GM10266 (cell line): ENCODE results near the gene BEST2.
"Not testable (repeated sequence)": the region's sequence is repeated elsewhere in the genome, so short reads cannot be mapped to it uniquely, and the experiment has no call there.

Experiments used
- DNase-seq: peaks from one replicate; pipeline ENCODE4 v3.0.0; 2012; ENCODE audit errors: extremely low spot score
- CTCF ChIP-seq: IDR thresholded peaks from 2 replicates; pipeline ENCODE4 v1.5.1; 2012; ENCODE audit warnings: mild to moderate bottlenecking, low read depth; ENCODE audit not compliant: control insufficient read depth, insufficient read depth; ENCODE audit errors: missing control alignments

The BEST2 gene

GRCh38 chr19:12751635-12752034 lies at the start of gene BEST2:
TSS of gene BEST2 (plus strand) at chr19:12751791. CDS start at chr19:12752593, 802 bp downstream.
- no peak for DNase-seq
- TF ChIP-seq CTCF, result no peak

GRCh38 chr19:12703046-12703445 lies 48.5 kb upstream of the BEST2 start:
- TF ChIP-seq CTCF, result no peak
- DNase-seq, result no peak

- TF ChIP-seq CTCF, result no peak
- DNase-seq, result no peak
Measured at GRCh38 chr19:12705169-12705568, 46.4 kb upstream of the BEST2 start.

GRCh38 chr19:12705654-12706331 lies 45.8 kb upstream of the BEST2 start:
- no peak for TF ChIP-seq CTCF
- DNase-seq, result no peak

- no peak for DNase-seq
Measured at GRCh38 chr19:12706332-12706718, 45.3 kb upstream of the BEST2 start.

GRCh38 chr19:12708641-12709040 lies 43.0 kb upstream of the BEST2 start:
- TF ChIP-seq CTCF, result no peak
- no peak for DNase-seq

More at GRCh38 chr19:12706332-12706718, 45.3 kb upstream of the BEST2 start:
- no peak for TF ChIP-seq CTCF

- DNase-seq, result no peak
- TF ChIP-seq CTCF, result no peak
Measured at GRCh38 chr19:12711187-12711586, 40.4 kb upstream of the BEST2 start.

GRCh38 chr19:12712077-12712476 lies 39.5 kb upstream of the BEST2 start:
- DNase-seq, result not testable (repeated sequence)

- not testable (repeated sequence) for DNase-seq
Measured at GRCh38 chr19:12713304-12713703, 38.3 kb upstream of the BEST2 start.
